ENCODE measurements around the gene LYPD4. TPM values are rescaled to one million over a fixed set of nuclear protein-coding genes. Genes with fewer than 3 reads are reported as not detected.

LYPD4 gene
- total RNA-seq, 4 donors from 2014 or later, result not detected

GRCh38 chr19:41879080-41879479 lies 34.6 kb upstream of the LYPD4 start:
- TF ChIP-seq CTCF (IDR thresholded peaks at IDR 0.05; ENCODE audit: low read depth), result no peak

- no peak for TF ChIP-seq CTCF (IDR thresholded peaks at IDR 0.05; ENCODE audit: low read depth)
These were observed 33.7 kb upstream of the LYPD4 start for GRCh38 chr19:41877916-41878905.

- TF ChIP-seq CTCF (IDR thresholded peaks at IDR 0.05; ENCODE audit: low read depth), result no peak
These were observed 32.7 kb upstream of the LYPD4 start, which contains the start of gene CD79A for GRCh38 chr19:41876847-41877832. TSS of gene CD79A (plus strand) at chr19:41877279. CDS start at chr19:41877305, 26 bp downstream.

GRCh38 chr19:41872775-41873647 lies 28.5 kb upstream of the LYPD4 start:
- TF ChIP-seq CTCF (IDR thresholded peaks at IDR 0.05; ENCODE audit: low read depth), result no peak

GRCh38 chr19:41872384-41872774 lies 27.9 kb upstream of the LYPD4 start:
- TF ChIP-seq CTCF (IDR thresholded peaks at IDR 0.05; ENCODE audit: low read depth), result no peak

GRCh38 chr19:41871573-41872383 lies 27.3 kb upstream of the LYPD4 start:
- TF ChIP-seq CTCF (IDR thresholded peaks at IDR 0.05; ENCODE audit: low read depth), result no peak

Data from subcutaneous adipose tissue (tissue), 4 donors.